ENCODE measurements around the gene MYBBP1A. TPM values are rescaled to one million over a fixed set of nuclear protein-coding genes. Genes with fewer than 3 reads are reported as not detected.
A peak's percentile ranks its signal among the peaks of the same experiment; 100 is the strongest.

MYBBP1A gene
- total and polyA plus RNA-seq, 9 of the 15 experiments (the other 6 are each of a cell fraction or from before 2014, with no cell fraction given) = 2.0 to 114 (median 47.2) TPM

DNA sequence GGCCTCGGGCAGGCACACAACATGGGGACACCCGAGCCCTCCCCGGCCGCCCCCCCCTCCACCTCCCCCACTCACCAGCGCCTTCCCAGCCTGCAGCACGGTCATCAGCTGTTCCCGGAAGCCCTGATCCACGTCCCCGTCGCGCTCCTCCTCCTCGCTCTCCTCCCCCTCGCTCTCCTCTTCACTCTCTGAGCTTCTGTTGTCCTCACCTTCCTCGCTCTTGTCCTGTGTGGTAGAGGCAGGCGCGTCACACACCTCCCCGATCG, 10.3 kb downstream of the MYBBP1A start:
- intact Hi-C loops (cut with micrococcal nuclease) = loop anchor here (5.0 kb wide), 1 partner anchor 123 kb away; no protein-coding TSS in a partner anchor
- CTCF ChIA-PET (ENCODE audit: low intra/inter-chr PET ratio) = no interaction called here
- ATAC-seq = no peak
- no peak for TF ChIP-seq LEF1 (IDR thresholded peaks at IDR 0.05)
- TF ChIP-seq HNRNPLL (IDR thresholded peaks at IDR 0.05; ENCODE audit: low read depth, low read length, poor library complexity, severe bottlenecking) = no peak
- no peak for TF ChIP-seq ZSCAN32 (CRISPR knock-in tag; IDR thresholded peaks at IDR 0.05)
- TF ChIP-seq, protein P1, sequence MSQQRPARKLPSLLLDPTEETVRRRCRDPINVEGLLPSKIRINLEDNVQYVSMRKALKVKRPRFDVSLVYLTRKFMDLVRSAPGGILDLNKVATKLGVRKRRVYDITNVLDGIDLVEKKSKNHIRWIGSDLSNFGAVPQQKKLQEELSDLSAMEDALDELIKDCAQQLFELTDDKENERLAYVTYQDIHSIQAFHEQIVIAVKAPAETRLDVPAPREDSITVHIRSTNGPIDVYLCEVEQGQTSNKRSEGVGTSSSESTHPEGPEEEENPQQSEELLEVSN (IDR thresholded peaks at IDR 0.05; ENCODE audit: borderline replicate concordance in 1 of 2, extremely low read depth in 1 of 2, insufficient read depth in 1 of 2, insufficient read length in 1 of 2, low read depth in 1 of 2, low read length in 1 of 2, poor library complexity in 1 of 2, severe bottlenecking in 1 of 2) = no peak
- no peak for TF ChIP-seq ZNF77 (CRISPR knock-in tag; IDR thresholded peaks at IDR 0.05)
- no peak for TF ChIP-seq ZMIZ1 (IDR thresholded peaks at IDR 0.05; ENCODE audit: low read depth in 2 of 2, low read length in 2 of 2)
- no peak for TF ChIP-seq ZNF143 (CRISPR knock-in tag; IDR thresholded peaks at IDR 0.05)
- no peak for TF ChIP-seq CHCHD3 (CRISPR knock-in tag; IDR thresholded peaks at IDR 0.05)
- TF ChIP-seq ZNF644 (tag; IDR thresholded peaks at IDR 0.05; ENCODE audit: low read depth) = no peak
- TF ChIP-seq ATF3 (IDR thresholded peaks at IDR 0.05) = no peak
- no peak for TF ChIP-seq ATF3 (CRISPR knock-in tag; conservative IDR thresholded peaks at IDR 0.05)
- no peak for TF ChIP-seq SMAD2 (IDR thresholded peaks at IDR 0.05; ENCODE audit: low read depth, low read length)
- no peak for TF ChIP-seq KLF13 (tag; IDR thresholded peaks at IDR 0.05; ENCODE audit: borderline replicate concordance, low read depth)
- no peak for TF ChIP-seq RBM34 (IDR thresholded peaks at IDR 0.05; ENCODE audit: borderline replicate concordance, insufficient read depth, low read length)

More for the DNA sequence above, 10.3 kb downstream of the MYBBP1A start:
- POLR2A ChIA-PET = no interaction called here
- FAIRE-seq (no peak), DNase-seq (ENCODE audit: extremely low read depth in 1 of 4, low spot score in 3 of 4) (peak in 2 of 4 experiments; percentile 33 to 38)
- no peak overlapping the region for H2AFZ ChIP-seq (ENCODE audit: low read depth, low read length)
- H3K9me3 ChIP-seq (replicated peaks; ENCODE audit: control insufficient read depth, insufficient read depth, low read depth, low read length) = no peaks in the 10 kb centered on the region
- in situ Hi-C loops (cut with MboI) = no loop called here
- peaks cover 90% of the 10 kb centered on the region; the same call in 2 of the 3 replicates for H3K36me3 ChIP-seq (ENCODE audit: control insufficient read depth, insufficient read depth, low read length)
- peaks cover 0 to 55% of the 10 kb centered on the region in 2 experiments; a peak in 2 of 5 replicates for H3K4me1 ChIP-seq (replicated peaks in 1 of 2; ENCODE audit: control insufficient read depth in 2 of 2, insufficient read depth in 2 of 2, low read length in 2 of 2)
- H3K4me2 ChIP-seq (ENCODE audit: insufficient read depth, low read length) = no peak overlapping the region
- H4K20me1 ChIP-seq (replicated peaks; ENCODE audit: control insufficient read depth, insufficient read depth, low read length) = no peaks in the 10 kb centered on the region
- no peak overlapping the region for H3K27ac ChIP-seq (ENCODE audit: extremely low read depth, low read depth, low read length)
- no peak overlapping the region for H3K9ac ChIP-seq (ENCODE audit: insufficient read depth in 1 of 2, low read depth in 2 of 2, low read length in 2 of 2)
- TSS peak; percentile 56 for BruUV-seq (replicated peaks)
- WGBS (ENCODE audit: insufficient coverage, low coverage, missing lambda C conversion rate) = 67% methylated on average over 3 of the region's 18 CpGs
- H3K9me1 ChIP-seq (ENCODE audit: control insufficient read depth, insufficient read depth, low read length) = no peaks in the 10 kb centered on the region
- no peaks in the 10 kb centered on the region for H3K79me2 ChIP-seq (ENCODE audit: control insufficient read depth, insufficient read depth, low read length)
- H3K27me3 ChIP-seq (ENCODE audit: control insufficient read depth in 2 of 2, insufficient read depth in 2 of 2, low read length in 2 of 2) = no peaks in the 10 kb centered on the region
- H3K4me3 ChIP-seq = no peak overlapping the region

All from K562 (cell line).